H1 (cell line): Measurements from ENCODE around the gene RFX5. TPM values are rescaled to one million over a fixed set of nuclear protein-coding genes. Genes with fewer than 3 reads are reported as not detected.

Experiments
- CTCF ChIA-PET: fragments of 300-600 bp; sonication (Branson Sonifier 250); formaldehyde crosslinking; loops from one replicate; lab custom pipeline; 2021; ENCODE audit not compliant: partially characterized antibody; lab: Charles Lee
- POLR2A ChIA-PET: fragments of 300-600 bp; sonication (Branson Sonifier 250); formaldehyde crosslinking; loops from one replicate; lab custom pipeline; 2021; ENCODE audit warnings: inconsistent platforms; ENCODE audit not compliant: partially characterized antibody; lab: Charles Lee
- DNase-seq, 2 experiments: peaks; one replicate each; pipeline versions ENCODE4 v3.0.0 to v3.0.0-alpha.2; 2010 to 2022; ENCODE audit warnings: low spot score in 2 of 2, low read depth in 1 of 2, mixed read lengths in 1 of 2
- FAIRE-seq: peaks from 2 replicates; lab custom pipeline; 2011; peaks lifted over from hg19 to GRCh38; lab: Jason Lieb, UNC
- H2AFZ ChIP-seq: 2 replicates; pipeline ENCODE4 v1.8.1; 2012; ENCODE audit warnings: low read length, inconsistent platforms
- H2AK5ac ChIP-seq: 2 replicates; pipeline ENCODE4 v1.6.1; 2013; ENCODE audit warnings: low read depth, low read length
- H2BK120ac ChIP-seq: replicated peaks from 2 replicates; pipeline ENCODE3; 2013; ENCODE audit warnings: low read depth, low read length, inconsistent platforms
- H2BK12ac ChIP-seq: 2 replicates; pipeline ENCODE4 v1.6.1; 2013; ENCODE audit warnings: low read depth, low read length
- H2BK15ac ChIP-seq: 2 replicates; pipeline ENCODE4 v1.6.1; 2013; ENCODE audit warnings: low read length
- H2BK20ac ChIP-seq: 2 replicates; pipeline ENCODE4 v1.6.1; 2013; ENCODE audit warnings: low read length
- H2BK5ac ChIP-seq: 2 replicates; pipeline ENCODE4 v1.6.1; 2013; ENCODE audit warnings: low read depth, low read length
- H3K14ac ChIP-seq: 2 replicates; pipeline ENCODE4 v1.6.1; 2013; ENCODE audit warnings: inconsistent platforms; ENCODE audit not compliant: insufficient read length
- H3K18ac ChIP-seq: 2 replicates; pipeline ENCODE4 v1.6.1; 2013; ENCODE audit warnings: low read length; ENCODE audit errors: extremely low read depth
- H3K23ac ChIP-seq: 2 replicates; pipeline ENCODE4 v1.6.1; 2013; ENCODE audit warnings: inconsistent platforms; ENCODE audit not compliant: insufficient read length
- H3K23me2 ChIP-seq: 2 replicates; pipeline ENCODE4 v1.6.1; 2013; ENCODE audit warnings: low read depth, low read length
- H3K27ac ChIP-seq: 2 replicates; pipeline ENCODE4 v1.6.1; 2011; ENCODE audit warnings: low read depth, low read length, inconsistent platforms
- H3K27me3 ChIP-seq, 4 experiments: replicated peaks in 1 of 4; 1 replicate in 1 of 4; 2 replicates in 3 of 4; pipeline versions ENCODE4 v1.6.1 to v1.8.1; 2011 to 2013; ENCODE audit warnings: low read length in 3 of 4, mild to moderate bottlenecking in 3 of 4, inconsistent platforms in 2 of 4, mixed read lengths in 2 of 4, moderate library complexity in 1 of 4; ENCODE audit not compliant: control insufficient read depth in 3 of 4, insufficient read depth in 3 of 4; ENCODE audit errors: extremely low read depth in 1 of 4
- H3K36me3 ChIP-seq, 4 experiments: 2 replicates each; pipeline versions ENCODE4 v1.6.1 to v1.8.1; 2011 to 2013; ENCODE audit warnings: mild to moderate bottlenecking in 4 of 4, low read length in 3 of 4, moderate library complexity in 2 of 4, control low read depth in 1 of 4, inconsistent platforms in 1 of 4; ENCODE audit not compliant: insufficient read depth in 4 of 4, control insufficient read depth in 2 of 4
- H3K4ac ChIP-seq: replicated peaks from 2 replicates; pipeline ENCODE3; 2013; ENCODE audit warnings: low read length, low read depth, mixed read lengths, inconsistent platforms; ENCODE audit not compliant: insufficient read length
- H3K4me1 ChIP-seq, 4 experiments: replicated peaks in 1 of 4; 1 replicate in 1 of 4; 2 replicates in 3 of 4; pipeline versions ENCODE4 v1.6.1 to v1.8.1; 2011 to 2013; ENCODE audit warnings: low read length in 3 of 4, inconsistent platforms in 2 of 4, mixed read lengths in 1 of 4; ENCODE audit not compliant: insufficient read depth in 4 of 4, control insufficient read depth in 3 of 4
- H3K4me2 ChIP-seq, 2 experiments: 2 replicates each; pipeline versions ENCODE4 v1.6.1 to v1.8.1; 2011 to 2013; ENCODE audit warnings: low read depth in 2 of 2, low read length in 2 of 2, control low read depth in 1 of 2, inconsistent platforms in 1 of 2, mild to moderate bottlenecking in 1 of 2; ENCODE audit not compliant: insufficient read depth in 1 of 2
- H3K4me3 ChIP-seq, 4 experiments: fragments of 200-600, 300-600 bp in 1 of 4; sonication (generic), shearing (Covaris generic), sonication (Bioruptor Twin) in 1 of 4; 2 replicates each; pipeline versions ENCODE4 v1.5.1 to v1.8.1; 2011 to 2016; ENCODE audit warnings: low read length in 4 of 4, low read depth in 3 of 4, control low read depth in 2 of 4, inconsistent platforms in 2 of 4, mild to moderate bottlenecking in 2 of 4, mixed read lengths in 1 of 4, moderate library complexity in 1 of 4; ENCODE audit not compliant: insufficient read depth in 2 of 4; ENCODE audit errors: extremely low read depth in 1 of 4
- H3K56ac ChIP-seq: replicated peaks from 2 replicates; pipeline ENCODE3; 2013; ENCODE audit warnings: low read depth, mild to moderate bottlenecking, mixed read lengths, low read length, inconsistent platforms; ENCODE audit not compliant: insufficient read length
- H3K79me1 ChIP-seq: 2 replicates; pipeline ENCODE4 v1.6.1; 2013; ENCODE audit warnings: low read depth, low read length, control low read depth
- H3K79me2 ChIP-seq, 2 experiments: 2 replicates each; pipeline versions ENCODE4 v1.6.1 to v1.8.1; 2012 to 2013; ENCODE audit warnings: low read length in 2 of 2, mild to moderate bottlenecking in 2 of 2, inconsistent platforms in 1 of 2; ENCODE audit not compliant: insufficient read depth in 2 of 2, control insufficient read depth in 1 of 2
- H3K9ac ChIP-seq, 4 experiments: replicated peaks in 1 of 4; 1 replicate in 1 of 4; 2 replicates in 3 of 4; pipeline versions ENCODE4 v1.6.1 to v1.8.1; 2011 to 2013; ENCODE audit warnings: low read depth in 3 of 4, low read length in 3 of 4, control low read depth in 2 of 4, mild to moderate bottlenecking in 2 of 4, moderate library complexity in 2 of 4, inconsistent platforms in 1 of 4; ENCODE audit errors: extremely low read depth in 1 of 4
- H3K9me3 ChIP-seq, 2 experiments: 2 replicates each; pipeline versions ENCODE4 v1.6.1 to v1.8.1; 2012 to 2013; ENCODE audit warnings: mild to moderate bottlenecking in 2 of 2, moderate library complexity in 2 of 2, control low read depth in 1 of 2, inconsistent platforms in 1 of 2, low read depth in 1 of 2, low read length in 1 of 2, mixed read lengths in 1 of 2; ENCODE audit not compliant: insufficient read depth in 2 of 2
- H4K20me1 ChIP-seq, 2 experiments: replicated peaks in 1 of 2; 2 replicates each; pipeline versions ENCODE3 to v1.8.1; 2011 to 2013; ENCODE audit warnings: inconsistent platforms in 2 of 2, low read length in 2 of 2, mild to moderate bottlenecking in 1 of 2; ENCODE audit not compliant: insufficient read depth in 2 of 2, control insufficient read depth in 1 of 2
- H4K5ac ChIP-seq: 2 replicates; pipeline ENCODE4 v1.6.1; 2013; ENCODE audit warnings: low read length, low read depth, mixed read lengths, inconsistent platforms; ENCODE audit not compliant: insufficient read length
- H4K8ac ChIP-seq: 2 replicates; pipeline ENCODE4 v1.8.0; 2013; ENCODE audit warnings: mild to moderate bottlenecking, moderate library complexity, low read length, inconsistent platforms; ENCODE audit not compliant: insufficient read depth; ENCODE audit errors: extremely low read depth
- H4K91ac ChIP-seq: replicated peaks from 2 replicates; pipeline ENCODE3; 2013; ENCODE audit warnings: low read length, mixed read lengths, inconsistent platforms; ENCODE audit not compliant: insufficient read length
- BACH1 ChIP-seq: IDR thresholded peaks from 2 replicates; pipeline ENCODE4 v1.6.1; 2012; ENCODE audit warnings: low read length, improper control_type of control experiment
- BCL11A ChIP-seq, 2 experiments: IDR thresholded peaks; one replicate each; pipeline ENCODE4 v1.6.1; 2011; ENCODE audit warnings: low read depth in 2 of 2, low read length in 2 of 2, mild to moderate bottlenecking in 2 of 2
- CHD1 ChIP-seq: IDR thresholded peaks from 2 replicates; pipeline ENCODE4 v1.6.1; 2012; ENCODE audit warnings: low read depth, low read length, improper control_type of control experiment
- EP300 ChIP-seq, 2 experiments: IDR thresholded peaks; 1 replicate in 1 of 2; 2 replicates in 1 of 2; pipeline ENCODE4 v1.6.1; 2011 to 2012; ENCODE audit warnings: low read depth in 2 of 2, low read length in 2 of 2, mild to moderate bottlenecking in 2 of 2, borderline replicate concordance in 1 of 2, inconsistent platforms in 1 of 2, moderate library complexity in 1 of 2
- FOSL1 ChIP-seq: IDR thresholded peaks from 2 replicates; pipeline ENCODE4 v1.6.1; 2011; ENCODE audit warnings: mild to moderate bottlenecking, low read depth, low read length, moderate library complexity; ENCODE audit not compliant: insufficient read depth
- JUN ChIP-seq: IDR thresholded peaks from 2 replicates; pipeline ENCODE4 v1.6.1; 2011; ENCODE audit warnings: low read depth, mild to moderate bottlenecking, improper control_type of control experiment, low read length
- NANOG ChIP-seq: IDR thresholded peaks from 2 replicates; pipeline ENCODE4 v1.6.1; 2011; ENCODE audit warnings: low read length, low read depth, mild to moderate bottlenecking, inconsistent platforms; ENCODE audit not compliant: insufficient read depth, poor library complexity, severe bottlenecking
- RXRA ChIP-seq: IDR thresholded peaks from 2 replicates; pipeline ENCODE4 v1.6.1; 2011; ENCODE audit warnings: low read depth, mild to moderate bottlenecking, low read length, moderate library complexity; ENCODE audit not compliant: insufficient read depth
- SP1 ChIP-seq: IDR thresholded peaks from 2 replicates; pipeline ENCODE4 v1.6.1; 2011; ENCODE audit warnings: low read depth, low read length
- USF2 ChIP-seq: IDR thresholded peaks from 2 replicates; pipeline ENCODE4 v1.6.1; 2011; ENCODE audit warnings: low read length, improper control_type of control experiment
- WGBS, 2 experiments: shearing (Covaris generic) in 1 of 2; methylation state at CpG; one replicate each; pipeline versions ENCODE4 v1.1.6 to v1.1.7; 2013 to 2015; ENCODE audit warnings: low lambda C conversion rate in 2 of 2, mixed read lengths in 2 of 2, inconsistent platforms in 1 of 2, low coverage in 1 of 2, missing lambda C conversion rate in 1 of 2; ENCODE audit not compliant: insufficient replicate concordance in 2 of 2, insufficient coverage in 1 of 2, insufficient read length in 1 of 2; ENCODE audit errors: extremely low coverage in 1 of 2, missing lambda C conversion rate in 1 of 2; 5-methylcytosine and 5-hydroxymethylcytosine counted together
- polyA plus RNA-seq, 7 experiments: library from polyadenylated mRNA; depleted of rRNA in 3 of 7; stranded (reverse) in 5 of 7; unstranded in 2 of 7; fragments of >200 nt in 5 of 7; fragments of 200-250 nt in 2 of 7; gene quantifications; 1 replicate in 5 of 7; 2 replicates in 1 of 7; 4 replicates in 1 of 7; pipeline versions ENCODE4 v1.2.1 to v1.2.3, GENCODE V29; 2011 to 2013; ENCODE audit warnings: missing spikeins in 2 of 7, mixed read lengths in 2 of 7
- total RNA-seq: library from RNA; stranded (reverse); fragmentation: NEBNext Ultra II Directional; extraction: Animal tissue kit (Norgen Biotek cat#: 25700); gene quantifications from 2 replicates; pipeline ENCODE4 v1.2.1, GENCODE V29; 2021

RFX5 gene
- total and polyA plus RNA-seq, 2 of the 8 experiments (the other 6 are each of a cell fraction or from before 2014, with no cell fraction given): 27.8 to 59.7 TPM

GRCh38 chr1:151294742-151295462 lies 52.1 kb downstream of the RFX5 start:
- peaks cover 8 to 59% (median 23%) of the 10 kb centered on the region in 4 experiments for H3K36me3 ChIP-seq
- no peak overlapping the region for H2BK15ac ChIP-seq
- H3K4me2 ChIP-seq: peak overlapping the region; percentile 45 to 57
- H3K4me3 ChIP-seq: peak overlapping the region in 2 of 4 experiments; percentile 5 to 21; a peak in 4 of 8 replicates
- H3K79me1 ChIP-seq: 0 out of 2 replicates have a peak, but pooled peaks cover 3% of the 10 kb centered on the region
- POLR2A ChIA-PET: interaction anchor here (0.9 to 9.9 kb wide), 18 partner anchors 9 to 251 kb away, joined by 3 to 213 read pairs (median 6); partner anchors contain the start of genes PI4KB, PSMB4, RFX5 and ZNF687
- 39% methylated on average over 2 of the region's 2 CpGs; no CpG with 5 or more reads in 1 of the 2 experiments for whole genome bisulfite sequencing, 2 experiments
- H3K9ac ChIP-seq: no peak overlapping the region; a peak in 1 of 7 replicates
- no peak overlapping the region for H2AK5ac ChIP-seq
- DNase-seq: no peak
- H3K27ac ChIP-seq: peak overlapping the region; percentile 33; the same call in 1 of the 2 replicates
- H3K9me3 ChIP-seq: no peaks in the 10 kb centered on the region
- peaks cover 0 to 5% of the 10 kb centered on the region in 2 experiments for H4K20me1 ChIP-seq
- no peak overlapping the region for H2BK120ac ChIP-seq
- no peak overlapping the region for H2AFZ ChIP-seq
- no peak overlapping the region for H2BK12ac ChIP-seq
- no peak overlapping the region for H3K56ac ChIP-seq
- H3K14ac ChIP-seq: no peak overlapping the region
- CTCF ChIA-PET: interaction anchor here (0.8 to 6.5 kb wide), 8 partner anchors 11 to 542 kb away, joined by 3 to 62 read pairs (median 4); no protein-coding TSS in a partner anchor
- no peak overlapping the region for H3K23ac ChIP-seq
- H3K18ac ChIP-seq: peak overlapping the region; percentile 26; the same call in 1 of the 2 replicates
- no peaks in the 10 kb centered on the region for H3K27me3 ChIP-seq
- H3K4ac ChIP-seq: no peak overlapping the region
- peak overlapping the region; percentile 31; the same call in 1 of the 2 replicates for H2BK5ac ChIP-seq
- H4K8ac ChIP-seq: no peak overlapping the region
- peak overlapping the region; percentile 3 for H4K5ac ChIP-seq
- no peak overlapping the region for H4K91ac ChIP-seq
- no peaks in the 10 kb centered on the region for H3K23me2 ChIP-seq
- no peaks in the 10 kb centered on the region for H3K79me2 ChIP-seq
- H2BK20ac ChIP-seq: no peak overlapping the region
- FAIRE-seq: peak; percentile 57
- peaks cover 6 to 21% (median 15%) of the 10 kb centered on the region in 4 experiments for H3K4me1 ChIP-seq
- TF ChIP-seq SP1 (0 out of 2 replicates have a peak, but pooled peaks have one; percentile 48), BCL11A (IDR thresholded peaks at IDR 0.05; ENCODE audit: low read depth in 2 of 2, low read length in 2 of 2) (no peak), BACH1 (no peak), EP300 (IDR thresholded peaks at IDR 0.05; ENCODE audit: borderline replicate concordance in 1 of 2, low read depth in 2 of 2, low read length in 2 of 2) (no peak), NANOG (peak; percentile 60), USF2 (no peak), FOSL1 (no peak), JUN (no peak), RXRA (no peak), CHD1 (no peak)
